ENCODE measurements around the gene COQ7. TPM values are rescaled to one million over a fixed set of nuclear protein-coding genes. Genes with fewer than 3 reads are reported as not detected.

COQ7 gene
- polyA plus RNA-seq, 1 experiment = 14.2 TPM

Other genes starting within 250 kb of the COQ7 start
- 30.3 and 38.7 TPM in 2 replicates for gene SMG1, start 141.2 kb upstream of the COQ7 start, polyA plus RNA-seq (2011; rRNA removed)
- gene TMC7, start 83.7 kb upstream of the COQ7 start, polyA plus RNA-seq (2011; rRNA removed) = 0.37 and 0.42 TPM in 2 replicates
- 15.8 and 16.3 TPM in 2 replicates for gene ITPRIPL2, start 46.4 kb downstream of the COQ7 start, polyA plus RNA-seq (2011; rRNA removed)
- gene SYT17, start 100.6 kb downstream of the COQ7 start, polyA plus RNA-seq (2011; rRNA removed) = 0.21 and 0.27 TPM in 2 replicates
- not detected in 2 replicates for gene CLEC19A, start 218.1 kb downstream of the COQ7 start, polyA plus RNA-seq (2011; rRNA removed)